NCI-H2196 treated with DMSO at 0.1 percent for 48 hours (cell line): ENCODE measurements around the gene TPRN.

Source experiments
- DNase-seq: peaks from one replicate; lab custom pipeline; 2025; ENCODE audit not compliant: unreplicated experiment; lab: John Stamatoyannopoulos, UW

Gene TPRN

DNA sequence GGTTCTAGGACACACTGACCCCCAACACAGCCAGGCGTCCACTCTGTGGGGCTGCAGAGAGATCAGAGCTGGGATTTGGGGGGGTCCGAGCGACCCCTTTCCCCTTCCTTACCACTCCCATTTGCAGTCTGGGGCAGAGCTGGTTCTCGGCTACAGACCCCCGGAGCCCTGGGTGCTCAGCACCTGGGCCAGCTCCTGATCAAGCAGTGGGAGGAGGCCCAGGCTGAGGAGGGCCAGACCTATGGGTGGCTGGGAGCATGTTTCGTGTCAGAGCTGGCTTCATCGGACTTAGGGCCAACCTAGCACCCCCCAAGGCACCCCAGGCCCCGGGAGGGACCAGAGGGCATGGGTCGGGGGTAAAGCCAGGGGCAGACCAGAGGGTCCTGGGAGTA lies 54.0 kb downstream of the TPRN start:
- DNase-seq = no peak

DNA sequence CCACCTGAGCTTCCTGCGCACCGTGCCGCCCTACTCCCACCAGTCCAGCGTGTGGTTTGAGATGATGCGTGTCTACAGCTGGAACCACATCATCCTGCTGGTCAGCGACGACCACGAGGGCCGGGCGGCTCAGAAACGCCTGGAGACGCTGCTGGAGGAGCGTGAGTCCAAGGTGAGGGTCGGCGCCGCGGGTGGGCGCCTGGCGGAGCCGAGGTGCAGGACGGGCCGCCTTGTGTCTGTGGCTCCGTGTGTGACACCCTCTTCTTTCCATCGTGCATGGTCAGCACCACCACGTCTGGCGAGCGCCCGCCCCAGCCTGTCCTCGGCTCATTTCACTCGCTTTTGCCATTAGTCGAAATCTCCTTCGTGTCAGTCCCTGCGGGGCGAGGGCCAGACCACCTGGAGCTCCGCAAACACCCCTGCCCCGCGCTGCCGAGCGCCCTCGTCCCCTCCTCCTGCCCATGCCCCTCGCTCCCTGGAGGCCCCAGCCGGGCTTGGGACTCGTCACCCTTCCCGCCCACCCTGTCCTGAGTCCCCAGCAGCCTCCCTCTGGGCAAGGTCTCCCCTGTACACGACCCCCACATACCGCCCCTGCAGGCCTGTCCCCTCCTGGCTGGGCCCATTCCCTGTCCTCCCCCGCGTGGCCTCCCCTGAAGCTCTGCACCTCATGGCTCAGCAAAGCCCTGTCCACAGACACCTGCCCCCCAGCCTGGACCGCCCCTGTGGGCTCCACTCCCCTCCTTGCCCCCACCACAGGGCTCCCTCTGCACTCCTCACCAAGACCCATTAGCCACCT lies 54.6 kb downstream of the TPRN start:
- no peak for DNase-seq

DNA sequence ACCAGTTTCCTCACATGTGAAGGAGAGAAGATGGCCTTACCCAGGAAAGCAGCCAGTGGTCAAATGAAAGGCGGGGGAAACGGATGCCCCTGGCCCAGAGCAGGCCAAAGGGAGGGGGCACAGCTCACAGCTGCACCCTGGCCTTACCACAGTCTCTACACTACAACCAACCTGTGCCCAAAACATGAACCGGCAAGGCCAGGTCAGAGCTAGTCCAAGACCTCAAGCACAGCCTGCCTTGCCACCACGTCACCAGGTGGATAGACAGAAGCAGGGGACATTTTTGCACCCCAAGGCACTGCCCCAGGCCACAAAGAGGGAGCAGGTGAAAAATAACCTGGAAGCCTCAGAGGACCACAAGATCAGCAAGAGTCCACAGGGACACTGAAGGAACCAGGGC lies 57.1 kb downstream of the TPRN start:
- DNase-seq = no peak

DNA sequence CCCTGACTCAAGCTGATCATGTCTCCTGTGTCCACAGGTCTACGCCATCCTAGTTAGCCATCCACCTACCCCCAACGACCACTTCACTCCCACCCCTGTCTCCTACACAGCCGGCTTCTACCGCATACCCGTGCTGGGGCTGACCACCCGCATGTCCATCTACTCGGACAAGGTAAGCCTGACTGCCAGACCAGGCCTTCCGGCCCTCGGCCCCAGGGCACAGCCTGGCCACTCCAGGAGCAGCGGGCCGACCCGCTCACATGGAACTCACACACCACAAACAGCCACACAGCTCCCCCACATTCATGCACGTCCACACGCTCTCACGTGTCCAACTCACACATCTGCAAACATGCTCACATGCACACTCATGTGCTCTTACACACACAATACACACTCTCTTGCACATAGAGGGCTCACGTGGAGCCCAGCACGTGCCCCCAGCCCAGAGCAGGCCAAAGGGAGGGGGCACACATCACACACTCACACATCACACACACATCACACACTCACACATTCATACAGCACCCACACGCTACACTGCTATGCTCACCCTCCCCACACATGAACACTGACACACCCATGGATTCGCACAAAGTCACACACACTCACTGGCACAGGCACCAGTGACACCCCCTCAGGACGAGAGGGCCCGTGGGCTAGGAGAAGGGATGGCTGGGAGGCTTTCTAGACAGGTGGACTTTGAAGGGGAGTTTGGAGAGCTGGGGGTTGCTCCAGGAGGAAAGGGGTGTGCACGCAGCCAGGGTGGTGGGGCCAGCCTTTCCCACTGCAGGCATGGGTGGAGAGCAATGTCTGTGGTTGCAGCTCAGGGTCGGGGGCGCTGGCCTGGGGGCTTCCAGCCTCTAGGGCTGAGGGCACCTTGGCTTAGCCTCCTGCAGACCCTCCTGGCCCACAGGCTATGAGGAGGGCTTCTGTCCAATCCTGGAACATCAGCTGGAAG lies 58.3 kb downstream of the TPRN start:
- no peak for DNase-seq
